Transverse colon (tissue), 4 donors: Measurements from ENCODE around the gene DTX4.

ENCODE experiments used
- CTCF ChIP-seq, 5 experiments: fragments of 200-600 bp in 3 of 5; fragments of 450-650 bp in 2 of 5; sonication (generic) in 3 of 5; IDR thresholded peaks; 1 replicate in 2 of 5; 2 replicates in 3 of 5; pipeline ENCODE4 v1.5.1; 2016 to 2017; ENCODE audit warnings: antibody characterized with exemption in 5 of 5, inconsistent platforms in 3 of 5, mild to moderate bottlenecking in 2 of 5, moderate library complexity in 1 of 5
- POLR2A ChIP-seq: fragments of 450-650 bp; IDR thresholded peaks from one replicate; pipeline ENCODE4 v1.6.1; 2016; ENCODE audit warnings: antibody characterized with exemption, mild to moderate bottlenecking, moderate library complexity
- POLR2AphosphoS5 ChIP-seq, 3 donors: sonication (generic); formaldehyde crosslinking; IDR thresholded peaks; one replicate each; pipeline ENCODE4 v1.6.1; 2016; ENCODE audit warnings: antibody characterized with exemption in 3 of 3

GRCh38 chr11:59138643-59139042, 33.3 kb upstream of the DTX4 start:
- TF ChIP-seq POLR2A (no peak), CTCF (IDR thresholded peaks at IDR 0.05) (no peak), POLR2AphosphoS5 (IDR thresholded peaks at IDR 0.05) (no peak)
